ES-I3 (cell line): ENCODE data around the gene BAIAP2.

Source experiments
- H3K36me3 ChIP-seq: 2 replicates; pipeline ENCODE4 v1.6.1; 2013; ENCODE audit warnings: mild to moderate bottlenecking, low read length, control low read depth, moderate library complexity; ENCODE audit not compliant: insufficient read depth
- H3K4me1 ChIP-seq: 2 replicates; pipeline ENCODE4 v1.6.1; 2013; ENCODE audit warnings: mild to moderate bottlenecking, control low read depth, low read length; ENCODE audit not compliant: insufficient read depth
- H3K9ac ChIP-seq: 2 replicates; pipeline ENCODE4 v1.6.1; 2013; ENCODE audit warnings: low read depth, mild to moderate bottlenecking, low read length, moderate library complexity
- H3K9me3 ChIP-seq: 2 replicates; pipeline ENCODE4 v1.6.1; 2013; ENCODE audit warnings: mild to moderate bottlenecking, low read length, moderate library complexity; ENCODE audit not compliant: control insufficient read depth, insufficient read depth

Gene BAIAP2

DNA sequence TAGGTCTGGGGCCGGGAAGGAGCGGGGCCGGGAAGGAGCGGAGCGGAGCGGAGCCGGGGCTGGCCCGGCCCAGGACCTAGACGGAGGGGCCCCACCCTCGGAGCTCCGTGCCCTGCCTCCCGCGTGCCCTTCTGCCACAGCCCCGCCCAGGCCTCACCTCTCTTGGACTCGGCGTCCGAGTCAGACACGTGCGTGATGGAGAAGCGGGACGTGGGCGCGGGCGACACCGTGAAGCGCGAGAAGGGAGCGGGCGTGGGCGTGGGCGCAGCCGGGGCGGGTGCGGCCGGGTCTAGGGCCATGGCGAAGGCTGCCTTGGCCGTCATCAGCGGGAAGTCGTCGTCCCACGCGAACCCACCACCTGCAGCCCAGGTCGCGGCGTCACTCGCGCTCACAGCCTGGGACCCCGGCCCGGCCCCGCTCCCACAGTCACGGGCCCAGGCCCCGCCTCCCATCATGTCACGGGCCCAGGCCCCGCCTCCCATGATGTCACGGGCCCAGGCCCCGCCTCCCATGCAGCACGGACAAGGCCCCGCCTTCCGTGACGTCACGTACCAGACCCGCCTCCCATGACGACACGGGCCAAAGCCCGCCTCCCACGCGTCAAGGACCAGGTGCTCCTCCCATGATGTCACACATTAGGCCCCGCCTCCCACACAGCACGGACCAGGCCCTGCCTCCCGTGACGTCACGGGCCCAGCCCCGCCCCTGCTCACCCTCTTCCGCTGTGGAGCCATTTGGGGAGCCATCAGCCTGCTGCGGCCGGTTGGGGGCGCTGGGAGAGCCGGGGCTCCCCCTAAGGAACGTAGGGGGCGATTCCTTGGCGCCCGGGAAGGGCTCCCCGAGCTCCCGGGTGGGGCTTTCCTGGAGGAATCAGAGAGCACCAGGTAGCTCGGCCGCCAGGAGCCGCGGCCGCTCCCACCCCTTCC lies 84.5 kb downstream of the BAIAP2 start:
- no peaks in the 10 kb centered on the region; the same call in 1 of the 2 replicates for H3K4me1 ChIP-seq
- no peaks in the 10 kb centered on the region for H3K36me3 ChIP-seq
- peak overlapping the region; percentile 56; the same call in 1 of the 2 replicates for H3K9ac ChIP-seq
- no peaks in the 10 kb centered on the region for H3K9me3 ChIP-seq

DNA sequence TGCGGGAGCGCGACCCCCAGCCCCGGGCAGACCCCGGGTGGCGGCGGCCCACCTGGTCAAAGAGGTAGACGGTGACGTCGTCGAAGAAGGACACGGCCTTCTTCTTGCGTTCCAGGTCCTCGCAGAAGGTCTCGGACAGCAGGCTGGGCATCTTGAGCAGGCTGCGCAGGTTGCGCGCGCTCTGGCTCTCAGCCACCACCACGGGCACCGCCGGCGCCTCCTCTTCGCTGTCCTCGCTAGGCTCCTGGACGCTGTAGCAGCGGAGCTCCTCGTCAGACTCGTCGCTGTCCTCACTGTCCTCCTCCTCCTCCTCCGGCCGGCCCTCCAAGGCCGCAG lies 85.2 kb downstream of the BAIAP2 start:
- Histone ChIP-seq H3K9ac (no peak overlapping the region), H3K9me3 (no peaks in the 10 kb centered on the region), H3K36me3 (no peaks in the 10 kb centered on the region), H3K4me1 (no peaks in the 10 kb centered on the region; the same call in 1 of the 2 replicates)

DNA sequence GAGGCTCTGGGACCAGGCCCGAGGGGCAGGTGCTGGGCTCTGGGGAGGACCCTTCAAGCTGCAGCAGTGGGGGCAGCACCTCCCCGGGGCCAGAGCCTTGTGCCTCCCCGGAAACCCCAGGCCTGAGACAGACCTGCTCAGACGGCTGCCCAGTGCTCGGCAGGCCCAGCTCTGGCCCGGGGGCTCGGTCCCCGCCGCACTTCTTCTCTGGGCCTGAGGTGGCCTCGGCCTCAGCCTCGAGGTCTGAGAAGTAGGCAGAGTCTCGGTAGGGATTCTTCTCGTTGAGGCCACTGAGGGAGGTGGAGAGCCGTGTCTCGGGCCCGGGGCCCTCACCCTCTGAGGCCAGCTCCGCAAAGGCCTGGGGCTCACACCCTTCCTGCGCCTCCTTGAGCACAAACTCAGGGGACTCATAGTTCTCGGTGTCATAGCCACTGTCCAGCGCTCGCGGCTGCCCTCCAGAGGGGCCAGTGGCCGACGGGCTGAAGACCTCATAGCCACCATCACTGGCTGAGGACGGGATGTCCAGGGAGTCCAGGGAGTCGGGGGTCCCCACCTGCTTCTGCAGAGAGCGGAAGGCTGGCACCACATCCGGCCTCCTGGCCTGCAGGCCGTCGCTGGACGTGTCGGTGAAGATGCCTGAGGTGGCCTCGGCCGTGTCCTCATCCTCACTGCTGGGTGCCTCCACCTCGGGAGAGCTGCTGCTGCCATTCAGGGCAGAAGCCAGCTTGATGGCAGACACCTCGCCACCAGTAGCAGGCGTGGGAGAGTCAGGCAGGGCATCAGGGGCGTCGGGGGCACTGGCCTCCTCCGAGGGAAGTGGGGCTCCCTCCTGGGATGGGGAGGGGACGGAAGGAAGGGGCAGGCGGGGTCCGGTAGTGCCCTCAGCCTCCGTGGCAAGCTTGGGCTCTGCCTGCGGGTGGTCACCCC lies 86.0 kb downstream of the BAIAP2 start:
- no peaks in the 10 kb centered on the region for H3K36me3 ChIP-seq

DNA sequence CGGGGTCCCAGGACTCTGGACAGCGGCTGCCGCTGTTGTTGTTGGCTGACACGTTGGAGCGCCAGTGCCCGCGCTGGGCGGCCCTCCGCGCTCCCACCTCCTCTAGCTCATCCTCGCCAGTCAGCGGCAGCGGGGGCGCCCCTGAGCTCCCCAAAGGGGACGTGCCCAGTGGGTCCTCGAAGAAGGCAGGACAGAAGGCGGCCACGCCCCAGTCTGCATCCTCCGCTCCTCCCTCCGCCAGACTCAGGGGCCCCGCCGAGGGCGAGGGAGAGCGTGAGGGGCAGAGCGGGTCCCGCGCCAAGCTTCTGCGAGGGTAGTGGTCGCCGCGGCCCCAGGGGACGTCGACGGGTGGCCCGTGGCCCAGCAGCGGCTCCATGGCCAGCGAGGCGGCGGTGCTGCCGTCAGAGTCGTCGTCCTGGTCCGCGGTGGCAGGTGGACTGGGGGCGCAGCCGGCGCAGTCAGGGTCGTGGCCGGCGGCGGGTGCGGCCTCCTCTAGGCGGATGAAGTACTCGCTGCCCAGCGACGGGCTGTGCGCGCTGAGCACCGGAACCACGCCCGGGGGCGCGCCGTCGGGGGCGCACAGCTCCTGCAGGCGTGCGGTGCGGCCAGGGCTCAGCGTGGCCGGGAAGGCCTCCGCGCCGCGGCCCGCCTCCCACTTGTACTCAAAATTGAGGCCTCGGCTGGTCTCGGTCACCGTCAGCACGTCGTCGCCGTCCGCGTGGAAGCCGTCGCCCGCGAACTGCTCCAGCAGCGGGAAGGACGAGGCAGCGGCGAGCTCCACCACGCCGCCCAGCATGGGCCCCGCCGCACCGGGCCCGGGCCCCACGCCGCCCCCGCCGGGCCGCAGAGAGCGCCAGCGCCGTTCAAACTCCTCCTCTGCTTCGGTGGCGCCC lies 87.1 kb downstream of the BAIAP2 start:
- Histone ChIP-seq H3K9me3 (no peaks in the 10 kb centered on the region), H3K4me1 (no peaks in the 10 kb centered on the region; the same call in 1 of the 2 replicates), H3K9ac (no peak overlapping the region), H3K36me3 (no peaks in the 10 kb centered on the region)

More for the DNA sequence above, 86.0 kb downstream of the BAIAP2 start:
- Histone ChIP-seq H3K9me3 (no peaks in the 10 kb centered on the region), H3K9ac (no peak overlapping the region), H3K4me1 (no peaks in the 10 kb centered on the region; the same call in 1 of the 2 replicates)

DNA sequence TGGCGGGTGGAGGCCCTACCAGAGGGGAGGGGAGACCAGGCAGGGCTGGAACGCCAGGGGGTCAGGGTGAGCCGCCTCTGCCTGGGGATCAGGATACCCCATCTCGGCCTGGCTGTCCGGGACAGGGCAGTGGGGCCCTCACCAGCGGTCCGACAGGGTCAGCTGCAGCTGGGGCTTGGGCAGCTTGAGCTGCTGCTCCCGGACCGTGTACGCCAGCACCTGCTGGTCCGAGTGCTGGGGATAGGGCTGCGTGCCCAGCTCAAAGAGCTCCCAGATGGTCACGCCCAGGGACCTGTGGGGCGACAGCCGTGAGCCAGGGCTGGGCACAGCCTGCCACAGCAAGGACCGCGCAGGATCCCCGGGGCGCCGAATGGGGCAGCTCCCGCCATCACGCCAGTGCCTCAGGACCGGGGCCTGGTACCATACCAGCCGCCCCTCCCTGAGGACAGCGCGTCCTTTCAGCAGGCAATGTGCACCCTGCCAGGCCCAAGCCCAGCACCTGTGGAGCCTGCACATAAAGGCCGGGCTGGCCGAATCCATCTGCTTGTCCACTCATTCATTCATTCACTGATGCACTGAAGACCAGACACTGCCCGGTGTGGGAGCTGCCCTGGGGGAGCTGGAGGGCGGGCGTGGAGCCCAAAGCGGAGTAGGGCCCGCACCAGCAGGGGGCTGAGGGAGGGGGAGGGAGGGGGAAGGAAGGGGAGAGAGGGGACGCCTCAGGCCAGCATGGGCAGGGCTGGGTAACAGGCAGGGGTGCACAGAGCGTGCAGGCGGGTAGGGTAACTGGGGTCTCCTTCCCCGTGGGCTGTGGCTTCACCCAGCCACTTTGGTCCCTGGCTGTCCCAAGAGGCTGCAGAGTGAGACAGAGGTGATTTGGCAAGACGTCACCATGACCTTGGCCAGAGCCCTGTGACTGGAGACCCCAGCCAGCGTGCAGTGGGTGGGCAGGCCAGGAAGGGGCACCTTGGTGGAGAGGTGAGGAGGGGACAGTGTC lies 88.4 kb downstream of the BAIAP2 start:
- no peaks in the 10 kb centered on the region for H3K9me3 ChIP-seq
- no peaks in the 10 kb centered on the region; the same call in 1 of the 2 replicates for H3K4me1 ChIP-seq
- no peak overlapping the region for H3K9ac ChIP-seq
- no peaks in the 10 kb centered on the region for H3K36me3 ChIP-seq

DNA sequence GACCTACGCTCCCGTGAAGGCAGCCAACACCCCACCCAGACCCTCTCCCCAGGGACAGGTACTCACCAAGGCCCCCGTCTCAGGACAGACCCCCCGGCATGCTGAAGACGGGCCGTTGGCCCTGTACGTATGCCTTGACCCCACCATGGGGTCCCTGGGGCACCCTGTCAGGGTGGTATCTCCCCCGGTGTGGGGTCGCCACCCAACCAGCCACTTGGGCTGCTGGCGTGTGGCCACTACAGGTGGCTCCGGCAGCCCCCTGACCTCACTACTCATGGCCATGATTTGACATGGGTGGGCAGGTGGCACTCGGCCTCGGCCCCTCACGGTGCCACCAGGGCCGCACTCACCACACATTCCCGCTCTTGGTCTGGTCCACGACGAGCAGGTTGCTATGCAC lies 89.4 kb downstream of the BAIAP2 start:
- Histone ChIP-seq H3K9me3 (no peaks in the 10 kb centered on the region), H3K9ac (no peak overlapping the region), H3K4me1 (no peaks in the 10 kb centered on the region; the same call in 1 of the 2 replicates), H3K36me3 (no peaks in the 10 kb centered on the region)

DNA sequence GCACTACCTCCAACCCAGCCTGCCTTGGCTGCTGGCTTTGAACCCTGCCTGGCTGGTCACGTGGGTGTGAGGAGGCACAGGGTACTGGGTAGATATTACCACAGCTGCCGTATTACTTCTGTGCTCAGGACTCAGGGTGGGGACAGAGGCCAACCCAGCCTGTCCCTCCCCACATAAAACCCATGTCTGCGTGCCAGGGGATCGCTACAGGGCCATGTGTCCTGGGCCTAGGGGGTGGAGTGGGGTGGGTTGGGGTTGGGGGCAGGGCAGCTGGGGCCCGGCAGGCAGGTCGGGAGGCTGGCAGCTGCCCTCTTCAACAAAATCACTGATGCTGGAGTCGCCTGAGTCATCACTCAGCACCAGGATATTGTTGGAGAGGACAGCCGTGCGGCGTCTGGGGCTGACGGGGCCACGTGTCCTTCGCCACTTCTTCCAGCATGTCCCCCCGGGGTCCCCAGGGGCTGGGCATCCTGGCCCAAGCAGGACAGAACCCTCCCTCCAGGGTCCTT lies 90.7 kb downstream of the BAIAP2 start:
- Histone ChIP-seq H3K9me3 (no peaks in the 10 kb centered on the region), H3K36me3 (no peaks in the 10 kb centered on the region), H3K4me1 (no peaks in the 10 kb centered on the region; the same call in 1 of the 2 replicates), H3K9ac (no peak overlapping the region)

DNA sequence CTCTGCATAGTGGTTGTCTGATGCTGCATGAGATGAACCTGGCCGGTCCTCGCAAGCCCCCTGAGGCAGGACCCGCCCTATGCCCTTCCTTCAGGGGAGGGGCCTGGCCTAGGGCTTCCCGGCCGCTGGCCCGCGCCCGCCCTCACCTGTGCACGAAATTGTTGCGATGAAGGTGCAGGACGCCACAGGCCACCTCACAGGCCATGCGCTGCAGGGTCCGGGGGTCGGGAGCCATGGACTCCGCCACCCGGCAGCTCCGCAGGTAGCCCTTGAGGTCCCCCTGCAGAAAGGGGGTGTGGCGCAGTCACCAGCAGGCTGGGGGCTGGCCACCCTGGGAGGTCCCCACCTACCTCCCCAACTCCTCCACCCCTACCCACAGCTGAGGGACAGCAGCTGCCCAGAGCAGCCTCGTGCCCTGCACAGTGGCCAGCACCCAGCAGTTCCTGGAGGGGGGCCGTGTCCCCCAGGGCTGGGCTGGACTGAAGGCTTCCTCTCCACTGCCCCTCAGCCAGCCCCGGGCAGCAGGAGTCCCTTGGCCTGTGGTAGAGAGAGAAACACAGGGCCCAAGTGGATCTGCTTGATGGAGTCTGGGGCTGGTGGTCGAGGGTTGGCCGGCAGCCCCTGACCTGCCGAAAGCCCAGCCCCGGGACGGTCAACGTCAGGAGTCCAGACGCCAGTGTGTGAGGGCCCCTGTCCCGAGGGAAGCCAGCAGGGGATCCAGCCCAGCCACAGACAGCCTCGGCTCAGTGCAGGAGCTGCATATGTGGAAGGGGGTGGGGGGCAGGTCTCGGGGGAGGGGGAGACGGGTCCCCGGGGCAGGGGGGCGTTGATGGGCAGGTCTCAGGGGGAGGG lies 91.6 kb downstream of the BAIAP2 start:
- H3K9me3 ChIP-seq = no peaks in the 10 kb centered on the region
- no peaks in the 10 kb centered on the region; the same call in 1 of the 2 replicates for H3K4me1 ChIP-seq
- H3K9ac ChIP-seq = no peak overlapping the region
- no peaks in the 10 kb centered on the region for H3K36me3 ChIP-seq

DNA sequence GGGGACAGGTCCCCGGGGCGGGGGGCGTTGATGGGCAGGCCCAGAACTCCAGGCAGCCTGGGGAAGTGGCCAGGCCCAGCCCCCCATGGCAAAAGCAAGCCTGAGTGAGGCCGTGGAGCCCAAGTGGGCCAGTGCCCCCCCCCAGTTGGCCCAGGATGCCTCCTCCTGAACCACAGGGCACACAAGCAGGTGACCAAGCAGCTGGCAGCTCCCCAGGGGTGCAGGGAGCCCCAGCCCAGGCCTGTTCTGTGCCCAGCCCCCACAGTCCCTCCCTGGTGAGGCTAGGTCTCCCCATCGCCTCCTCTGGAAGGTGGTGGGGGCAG lies 92.1 kb downstream of the BAIAP2 start:
- H3K9ac ChIP-seq = no peak overlapping the region
- no peaks in the 10 kb centered on the region for H3K9me3 ChIP-seq
- H3K4me1 ChIP-seq = no peaks in the 10 kb centered on the region; the same call in 1 of the 2 replicates
- no peaks in the 10 kb centered on the region for H3K36me3 ChIP-seq

DNA sequence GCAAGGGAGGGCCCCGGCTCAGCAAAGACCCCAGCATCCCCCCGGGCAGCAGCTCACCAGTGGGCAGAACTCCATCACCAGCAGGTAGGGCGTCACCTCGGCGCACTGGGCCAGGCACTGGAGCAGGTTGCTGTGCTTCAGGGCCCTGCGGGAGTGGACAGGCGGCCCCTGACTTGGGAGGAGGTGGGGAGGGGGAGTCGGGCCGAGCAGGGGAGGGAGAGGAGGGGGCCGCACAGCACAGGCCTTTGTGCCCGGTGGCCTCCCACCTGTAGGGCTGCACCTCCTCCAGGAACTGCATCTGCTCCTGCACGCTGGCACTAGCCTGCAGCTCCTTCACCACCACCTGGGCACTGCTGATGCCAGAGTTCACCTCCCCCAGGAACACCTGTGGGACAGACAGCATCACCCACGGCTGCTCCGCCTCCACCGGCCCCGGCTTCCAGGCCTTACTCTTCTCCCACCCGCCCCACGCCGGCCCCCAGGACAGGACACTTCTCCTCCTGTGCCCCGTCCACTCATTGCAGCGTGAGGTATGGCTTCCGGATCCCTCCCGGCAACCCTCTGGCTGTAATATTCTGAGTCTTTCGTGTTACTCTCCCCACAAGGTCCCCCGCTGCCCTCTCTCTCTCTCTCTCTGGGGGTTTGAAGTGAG lies 92.7 kb downstream of the BAIAP2 start:
- H3K4me1 ChIP-seq = no peaks in the 10 kb centered on the region; the same call in 1 of the 2 replicates
- no peaks in the 10 kb centered on the region for H3K9me3 ChIP-seq
- no peaks in the 10 kb centered on the region for H3K36me3 ChIP-seq
- H3K9ac ChIP-seq = no peak overlapping the region

DNA sequence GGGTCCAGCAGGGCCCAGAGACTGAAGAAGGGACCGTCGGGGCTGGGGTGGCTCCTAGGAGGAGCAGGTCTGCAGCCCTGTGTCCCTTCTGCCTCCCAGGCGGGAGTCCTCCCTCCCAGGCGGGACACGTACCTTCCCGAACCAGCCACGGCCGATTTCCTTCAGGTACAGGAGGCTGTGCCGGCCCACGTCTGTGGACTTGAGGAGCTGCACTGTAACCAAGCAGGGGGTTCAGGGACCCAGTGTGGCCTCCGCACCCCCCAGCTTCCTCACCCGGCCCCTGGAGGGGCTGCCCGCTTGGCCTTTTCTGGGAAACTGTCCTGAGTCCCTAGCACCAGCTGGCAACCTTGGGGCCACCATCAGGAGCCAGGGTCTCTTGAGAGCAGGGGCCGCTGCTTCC lies 93.4 kb downstream of the BAIAP2 start:
- Histone ChIP-seq H3K9ac (no peak overlapping the region), H3K9me3 (no peaks in the 10 kb centered on the region), H3K4me1 (no peaks in the 10 kb centered on the region; the same call in 1 of the 2 replicates), H3K36me3 (no peaks in the 10 kb centered on the region)

DNA sequence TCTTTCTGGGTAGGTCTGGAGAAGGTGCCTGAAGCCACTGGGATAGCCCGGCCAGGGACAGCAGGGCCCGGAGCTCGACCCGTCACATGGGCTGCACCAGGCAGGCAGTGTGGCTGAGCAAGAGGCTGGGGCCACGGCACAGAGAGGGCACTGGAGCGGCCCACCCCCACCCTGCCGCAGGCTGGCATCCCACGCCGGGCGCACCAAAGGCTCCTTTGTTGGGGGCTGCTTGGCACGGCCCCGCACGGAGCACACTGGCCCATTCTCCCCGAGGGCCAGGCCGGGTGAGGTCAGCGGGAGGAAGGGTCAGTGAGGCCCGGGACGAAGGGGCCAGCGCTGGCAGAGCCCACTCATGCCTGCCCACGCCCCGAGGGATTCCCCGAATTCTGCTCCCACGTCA lies 93.8 kb downstream of the BAIAP2 start:
- Histone ChIP-seq H3K9ac (no peak overlapping the region), H3K36me3 (no peaks in the 10 kb centered on the region), H3K9me3 (no peaks in the 10 kb centered on the region), H3K4me1 (no peaks in the 10 kb centered on the region; the same call in 1 of the 2 replicates)
